GM12891 (cell line): Measurements from ENCODE around the gene GHR.

ENCODE experiments used
- PAX5 ChIP-seq: IDR thresholded peaks from 2 replicates; pipeline ENCODE4 v1.6.1; 2011; ENCODE audit warnings: low read length, moderate library complexity, mild to moderate bottlenecking; ENCODE audit not compliant: insufficient read depth, severe bottlenecking
- POLR2A ChIP-seq: IDR thresholded peaks from 2 replicates; pipeline ENCODE4 v1.6.1; 2011; ENCODE audit warnings: low read depth, low read length, control low read depth
- POLR2AphosphoS5 ChIP-seq: IDR thresholded peaks from 2 replicates; pipeline ENCODE4 v1.6.1; 2011; ENCODE audit warnings: low read depth, low read length, control low read depth
- TAF1 ChIP-seq: IDR thresholded peaks from 2 replicates; pipeline ENCODE4 v1.6.1; 2011; ENCODE audit warnings: low read depth, low read length, control low read depth

GRCh38 chr5:42604171-42604711 is 181.0 kb downstream of the GHR start:
- TF ChIP-seq POLR2AphosphoS5, result no peak
- TF ChIP-seq TAF1, result no peak
- TF ChIP-seq POLR2A, result no peak
- TF ChIP-seq PAX5, result no peak
